Forelimb muscle (tissue), 1 donor: ENCODE results near the gene ABCD3. TPM values are rescaled to one million over a fixed set of nuclear protein-coding genes. Genes with fewer than 3 reads are reported as not detected.

Experiments used
- DNase-seq: peaks from one replicate; pipeline ENCODE4 v3.0.0-alpha.2; 2013; ENCODE audit warnings: low read depth
- polyA plus RNA-seq: library from polyadenylated mRNA; unstranded; fragments of 120-200 nt; gene quantifications from one replicate; pipeline ENCODE4 v1.2.1, GENCODE V29; 2013; ENCODE audit not compliant: insufficient read length

ABCD3 gene
- polyA plus RNA-seq, 1 donor = 22.0 TPM

DNA sequence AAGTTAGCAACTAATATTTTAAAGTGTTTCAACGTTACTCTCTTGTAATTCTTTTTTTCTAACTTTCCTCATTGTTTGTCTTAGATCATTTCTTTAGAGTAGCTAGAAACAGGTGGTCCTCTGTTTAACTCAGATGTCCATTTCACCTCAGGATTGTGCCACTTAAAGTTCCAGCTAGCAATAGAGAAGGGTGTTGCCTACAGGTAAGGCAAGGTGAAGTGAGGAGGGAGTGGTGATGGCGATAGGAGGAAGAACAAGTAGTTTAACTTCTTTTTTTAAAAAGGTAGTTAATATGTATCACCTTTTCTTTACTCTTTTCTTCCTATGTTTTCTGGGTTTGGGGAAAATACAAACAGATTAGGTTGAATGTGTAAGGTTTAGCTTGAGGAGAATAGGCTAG, 44.4 kb downstream of the ABCD3 start:
- DNase-seq = no peak

DNA sequence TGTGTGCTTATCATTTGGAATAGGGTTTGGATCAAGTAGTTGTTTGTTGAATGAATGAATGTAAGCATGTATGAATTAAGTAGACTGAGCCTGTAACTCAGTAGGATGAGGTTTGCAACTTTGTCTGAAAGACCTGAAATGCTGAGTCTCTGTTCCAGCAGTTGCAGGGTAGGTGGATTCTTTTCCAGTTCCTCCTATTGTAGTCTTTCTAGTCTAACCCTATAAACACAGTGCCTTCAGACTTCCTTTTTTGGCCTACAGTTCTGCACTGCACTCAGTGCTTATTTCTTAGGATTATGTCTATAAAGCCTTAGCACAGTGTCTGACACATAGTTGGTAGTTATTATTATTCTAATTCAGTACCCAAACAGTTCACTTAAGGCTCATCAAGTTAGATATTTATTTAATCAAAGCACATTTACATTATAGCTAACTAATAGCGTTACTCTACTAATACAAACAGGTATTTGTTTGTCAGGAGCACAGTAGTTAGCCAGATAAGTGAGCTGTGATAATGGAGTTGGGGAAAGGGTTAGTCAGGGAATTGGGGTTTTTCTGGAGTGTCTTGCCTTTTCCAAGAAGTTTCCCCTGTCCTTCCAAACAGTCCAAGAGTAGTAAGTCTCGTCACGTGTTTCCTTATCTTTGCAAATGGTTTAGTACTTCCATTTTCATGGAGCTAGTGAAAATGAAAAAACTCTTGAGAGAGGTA, 45.0 kb downstream of the ABCD3 start:
- no peak for DNase-seq

DNA sequence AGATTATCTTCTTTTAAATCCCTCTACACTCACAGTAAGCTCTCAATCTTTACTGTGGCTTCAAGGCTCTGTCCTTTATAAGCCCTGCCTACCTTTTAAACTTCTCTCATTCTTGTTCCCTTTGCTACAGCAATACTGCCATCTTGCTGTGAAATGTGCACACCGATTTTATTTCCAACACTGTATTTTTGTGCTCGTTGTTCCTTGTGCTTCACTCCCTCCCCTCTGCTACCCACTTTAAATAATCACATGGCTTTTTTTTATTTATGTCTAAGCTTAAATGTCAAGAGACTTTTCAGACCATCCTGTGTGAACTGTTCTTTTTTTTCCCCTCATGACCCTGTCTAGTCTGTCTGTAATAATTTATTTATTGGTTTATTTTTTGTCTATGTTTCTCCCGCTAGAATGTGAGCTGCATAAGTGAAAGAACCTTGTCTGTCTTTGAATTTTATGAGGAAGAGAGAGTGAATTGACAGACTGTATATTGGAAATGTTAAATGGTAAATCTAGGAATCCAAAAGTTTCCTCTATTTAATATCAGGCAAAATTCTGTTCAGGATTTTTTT, 45.7 kb downstream of the ABCD3 start:
- no peak for DNase-seq

DNA sequence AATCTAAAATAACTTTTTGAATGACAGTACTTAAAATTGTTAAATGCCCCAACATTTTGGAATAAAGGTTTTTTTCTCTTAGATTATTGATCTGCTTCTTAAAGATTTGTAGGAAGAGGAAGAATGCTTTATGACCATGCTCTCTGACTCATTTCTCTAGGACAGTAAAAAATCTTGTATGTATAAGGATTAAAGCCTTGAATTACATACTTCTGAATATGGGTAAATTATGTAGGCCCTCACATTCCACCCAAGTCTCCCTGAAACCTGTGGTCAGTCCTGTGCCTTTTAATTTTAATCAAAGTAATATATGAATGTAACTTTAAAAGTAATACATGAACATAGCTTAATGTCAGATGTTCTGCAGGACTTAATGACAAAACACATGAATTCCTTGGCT, 50.5 kb downstream of the ABCD3 start:
- no peak for DNase-seq

DNA sequence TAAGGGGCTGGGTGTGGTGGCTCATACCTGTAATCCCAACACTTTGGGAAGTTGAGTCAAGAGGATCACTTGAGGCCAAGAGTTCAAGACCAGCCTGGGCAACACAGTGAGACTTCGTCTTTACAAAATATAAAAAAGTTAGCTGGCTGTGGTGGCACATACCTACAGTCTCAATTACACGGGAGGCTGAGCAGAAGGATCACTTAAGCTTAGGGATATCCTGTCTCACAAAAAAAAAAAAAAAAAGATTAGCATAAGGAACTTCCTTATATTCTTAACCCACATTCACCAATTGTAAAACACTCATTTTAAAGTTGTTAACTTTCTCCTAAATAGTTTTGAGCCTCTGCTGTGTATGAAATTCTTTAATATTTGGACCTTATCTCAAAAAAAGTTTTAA, 53.1 kb downstream of the ABCD3 start:
- DNase-seq = no peak

DNA sequence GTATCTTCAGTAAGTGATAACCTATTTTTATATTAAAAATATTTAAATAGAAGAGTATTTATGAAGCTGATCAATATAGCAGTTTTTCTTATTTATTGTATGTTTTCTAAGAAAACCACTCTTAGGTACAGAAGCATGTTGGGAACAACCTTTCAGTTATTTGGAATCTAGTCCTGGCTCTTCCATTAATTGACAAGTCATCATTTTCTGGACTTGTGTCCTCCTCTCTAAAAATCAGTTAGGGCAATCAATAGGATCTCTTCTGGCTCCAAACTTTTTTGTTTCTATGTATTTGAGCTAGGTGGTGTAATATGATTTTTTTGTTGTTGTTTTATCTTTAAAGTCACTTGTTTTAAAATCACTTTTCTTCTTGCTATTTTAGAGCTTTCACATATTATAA, 57.0 kb downstream of the ABCD3 start:
- DNase-seq = no peak

DNA sequence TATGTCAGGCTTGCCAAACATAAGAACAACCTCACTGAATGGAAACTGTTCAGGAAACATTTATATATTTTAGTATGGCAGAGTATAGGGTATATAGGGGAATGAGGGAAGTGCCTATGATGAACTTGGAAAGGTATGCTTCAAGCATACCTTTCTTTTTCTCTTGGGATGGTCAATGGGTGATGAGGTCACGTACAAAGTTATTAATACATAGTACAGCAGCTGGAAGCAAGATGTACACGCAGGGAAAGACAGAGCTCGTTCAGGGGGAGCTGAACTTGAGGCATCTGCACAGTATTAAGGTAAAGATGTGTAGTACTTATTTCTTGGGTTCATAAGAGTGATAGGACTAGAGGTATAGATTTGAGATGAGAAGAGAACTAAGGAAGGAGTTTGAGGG, 61.5 kb downstream of the ABCD3 start:
- DNase-seq = no peak

DNA sequence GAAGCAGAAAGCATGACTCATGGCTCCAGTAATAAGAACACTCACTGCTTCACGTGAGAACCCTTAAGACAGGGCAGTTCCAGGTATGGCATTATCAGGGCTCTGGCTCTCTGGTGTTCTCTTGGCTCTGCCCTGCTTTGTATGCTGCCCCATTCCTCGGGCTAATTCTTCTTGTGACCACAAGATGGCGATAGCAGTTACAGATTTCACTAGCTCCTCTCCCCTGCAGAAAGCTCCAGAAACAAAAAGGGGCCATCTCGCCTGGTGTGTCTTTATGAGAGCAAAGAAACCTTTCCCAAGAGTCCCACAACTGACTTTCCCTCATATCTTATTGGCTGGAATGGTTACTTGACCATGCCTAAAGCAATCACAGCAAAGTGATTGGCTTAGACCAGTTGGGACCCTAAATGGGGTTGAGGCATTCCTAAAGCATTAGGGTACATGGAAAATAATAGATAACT, 63.3 kb downstream of the ABCD3 start:
- peak; percentile 14 for DNase-seq

DNA sequence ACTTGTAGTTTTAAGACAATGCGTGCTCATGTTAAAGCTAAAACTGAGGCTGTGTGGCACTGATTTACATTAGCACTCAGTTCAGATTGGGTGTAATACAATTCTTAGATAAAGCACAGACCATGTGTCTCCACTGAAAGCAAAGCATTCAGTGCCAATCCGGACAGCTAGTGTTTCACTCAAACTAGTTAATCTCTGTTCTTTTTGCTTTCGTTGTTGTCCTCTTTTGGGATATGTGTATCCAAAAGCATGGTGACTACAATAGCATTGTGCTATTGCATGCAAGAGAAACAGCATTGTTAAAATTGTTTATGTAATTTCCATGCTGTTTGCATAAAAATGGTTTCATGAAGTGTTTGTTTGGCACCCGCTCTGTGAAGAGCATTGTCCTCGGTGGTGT, 68.8 kb downstream of the ABCD3 start:
- DNase-seq = no peak

DNA sequence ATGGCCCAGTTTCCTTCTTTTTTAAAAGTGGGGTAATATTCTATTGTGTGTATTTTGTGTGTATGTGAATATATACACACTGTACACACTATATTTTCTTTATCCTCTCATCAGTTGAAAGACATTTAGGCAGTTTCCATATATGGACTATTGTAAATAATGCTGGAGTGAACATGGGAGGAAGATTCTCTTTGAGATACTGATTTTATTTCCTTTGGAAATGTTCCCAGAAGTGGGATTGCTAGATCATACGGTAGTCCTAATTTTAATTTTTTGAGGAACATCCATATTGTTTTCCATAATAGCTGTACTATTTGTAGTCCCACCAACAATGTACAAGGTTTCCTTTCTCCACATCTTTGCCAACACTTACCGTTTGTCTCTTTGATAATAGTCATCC, 72.4 kb downstream of the ABCD3 start:
- DNase-seq = no peak

DNA sequence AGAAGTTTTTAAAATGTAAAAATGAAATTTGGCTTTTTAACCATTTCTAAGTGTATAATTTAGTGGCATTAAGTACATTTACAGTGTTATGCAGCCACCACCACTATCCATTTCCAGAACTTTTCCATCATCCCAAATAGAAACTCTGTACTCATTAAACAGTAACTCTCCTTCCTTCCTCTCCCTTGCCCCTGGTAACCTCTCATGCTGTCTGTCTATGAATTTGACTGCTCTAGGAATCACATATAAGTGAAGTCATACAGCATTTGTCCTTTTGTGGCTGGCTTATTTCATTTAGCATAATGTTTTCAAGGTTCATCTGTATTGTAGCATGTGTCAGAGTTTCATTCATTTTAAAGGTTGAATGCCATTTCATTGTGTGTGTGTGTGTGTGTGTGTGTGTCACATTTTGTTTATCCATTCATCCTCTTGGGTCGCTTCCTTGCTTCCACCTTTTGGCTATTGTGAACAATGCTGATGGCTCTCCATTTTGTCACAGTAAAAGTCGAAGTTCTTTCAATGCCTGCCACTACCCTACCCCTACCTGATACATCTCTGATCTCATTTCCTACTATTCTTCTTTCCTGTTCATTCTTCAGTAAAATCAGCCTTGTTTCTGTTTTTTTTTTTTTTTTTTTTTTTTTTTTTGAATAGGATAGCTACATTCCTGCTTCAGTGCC, 78.0 kb downstream of the ABCD3 start:
- no peak for DNase-seq

DNA sequence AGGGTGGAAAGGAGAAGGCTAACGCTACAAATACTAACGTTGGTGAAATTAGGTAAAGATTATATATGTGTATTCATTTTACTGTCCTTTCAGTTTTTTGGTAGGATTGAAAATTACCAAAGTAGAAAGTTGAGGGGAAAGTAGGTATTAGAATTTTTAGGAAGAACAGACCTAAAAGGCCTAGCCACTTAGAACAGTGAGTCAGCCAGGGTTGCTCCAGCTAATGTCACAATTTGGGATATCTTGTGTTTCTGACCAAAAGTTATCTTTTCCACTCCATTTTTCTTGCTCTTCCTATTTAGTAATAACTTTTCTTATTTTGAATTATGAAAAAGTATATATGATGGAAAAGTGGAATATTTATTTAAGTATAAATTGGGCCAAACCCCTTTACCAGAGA, 83.2 kb downstream of the ABCD3 start:
- DNase-seq = no peak

DNA sequence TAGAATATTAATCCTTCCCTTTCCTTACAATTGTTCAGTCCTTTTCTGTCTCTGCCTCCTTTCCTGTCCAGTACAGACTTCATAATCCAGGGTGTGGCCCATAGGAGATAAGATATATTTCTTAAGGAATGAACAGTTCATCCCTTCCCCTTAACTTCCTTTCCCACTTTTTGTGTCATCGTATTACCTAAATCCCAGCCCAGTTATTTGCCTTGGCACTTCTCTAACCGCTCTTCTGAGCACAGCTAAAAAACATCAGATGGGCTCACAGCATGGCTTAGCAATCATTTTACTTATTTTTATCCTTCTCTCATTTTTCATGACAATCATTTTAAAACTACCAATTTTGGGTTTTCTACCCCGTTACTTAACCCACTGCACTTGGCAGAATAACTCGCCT, 83.7 kb downstream of the ABCD3 start:
- DNase-seq = no peak

DNA sequence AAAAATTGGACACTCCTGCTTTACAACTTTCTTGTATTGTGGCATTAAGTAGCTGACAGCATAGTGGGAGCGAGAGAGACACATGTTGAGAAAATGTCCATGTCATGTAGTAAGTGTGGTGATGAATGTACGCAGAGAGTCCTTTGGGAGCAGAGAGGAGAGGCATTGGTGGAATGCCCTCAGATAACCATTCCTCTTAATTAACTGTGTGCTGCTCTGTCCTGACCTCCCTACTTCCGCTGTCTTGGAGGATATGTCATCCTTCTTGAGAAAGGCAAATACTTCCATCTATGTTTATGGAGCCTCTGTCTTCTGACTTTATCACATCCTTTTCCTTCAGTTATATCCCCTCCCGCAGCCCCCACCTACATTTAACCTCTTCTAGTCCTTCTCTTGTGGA, 85.0 kb downstream of the ABCD3 start:
- DNase-seq = no peak

DNA sequence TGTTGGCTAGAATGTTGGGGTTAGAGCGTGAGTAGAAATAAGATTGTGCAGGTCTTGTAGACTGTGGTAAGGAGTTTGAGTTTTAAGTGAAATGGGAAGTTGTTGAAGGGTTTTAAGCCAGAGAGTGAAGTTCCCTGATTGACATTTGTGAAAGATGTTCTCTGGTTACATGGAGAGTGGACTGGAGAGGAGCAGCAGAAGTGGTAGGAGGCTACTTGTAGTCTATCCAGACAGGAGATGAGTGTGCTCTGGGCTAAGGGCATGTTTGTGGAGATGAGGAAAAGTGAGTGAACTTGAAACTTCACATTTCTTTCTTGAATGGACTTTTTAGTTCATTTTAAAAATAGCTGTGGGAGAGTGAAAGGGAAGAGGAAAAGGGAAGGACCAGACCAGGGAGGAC, 86.4 kb downstream of the ABCD3 start:
- DNase-seq = no peak

DNA sequence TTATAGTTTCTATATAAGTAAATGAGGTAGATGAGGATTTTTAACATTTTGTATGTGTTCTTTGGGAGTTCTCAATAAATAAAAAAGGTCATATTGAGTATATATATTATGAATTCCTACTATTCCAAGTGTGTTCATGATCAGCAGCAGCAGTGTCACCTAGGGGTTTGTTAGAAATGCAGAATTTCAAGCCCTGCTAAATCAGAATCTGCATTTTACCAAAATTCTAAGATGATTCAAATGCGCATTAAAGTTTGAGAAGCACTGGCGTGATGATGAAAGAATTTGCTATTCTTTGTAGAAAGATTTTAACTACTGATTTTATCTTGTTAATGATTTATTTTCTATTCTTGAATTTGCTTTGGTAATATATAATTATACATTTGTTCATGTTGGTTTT, 94.6 kb downstream of the ABCD3 start:
- DNase-seq = no peak

DNA sequence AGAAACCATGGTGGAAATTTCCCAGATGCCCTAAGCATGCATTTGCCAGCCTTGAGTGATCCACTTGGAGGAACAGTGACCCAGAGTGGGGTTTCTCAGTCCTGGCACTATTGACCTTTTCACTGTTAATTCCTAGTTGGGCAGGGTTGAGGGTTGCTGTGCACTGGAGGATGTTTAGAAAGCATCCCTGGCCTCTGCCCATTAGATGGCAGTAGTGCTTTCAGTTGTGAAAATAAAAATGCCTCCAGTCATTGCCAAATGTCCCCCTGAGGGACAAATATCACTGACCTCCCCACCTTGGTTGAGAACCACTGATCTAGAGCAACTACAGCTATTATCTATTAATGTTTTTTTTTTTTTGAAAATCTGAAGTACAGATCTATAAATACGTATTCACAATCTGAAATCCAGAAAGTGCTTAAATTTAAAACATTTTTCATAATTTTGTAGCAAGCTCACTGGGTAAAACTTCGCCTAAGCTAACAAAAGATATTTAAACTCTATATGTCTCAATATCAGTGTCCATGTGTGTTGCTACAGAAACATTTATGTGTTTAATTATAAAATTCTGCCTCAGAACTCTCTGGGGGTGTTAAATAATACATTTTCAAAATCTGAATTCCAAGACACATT, 96.0 kb downstream of the ABCD3 start:
- no peak for DNase-seq

DNA sequence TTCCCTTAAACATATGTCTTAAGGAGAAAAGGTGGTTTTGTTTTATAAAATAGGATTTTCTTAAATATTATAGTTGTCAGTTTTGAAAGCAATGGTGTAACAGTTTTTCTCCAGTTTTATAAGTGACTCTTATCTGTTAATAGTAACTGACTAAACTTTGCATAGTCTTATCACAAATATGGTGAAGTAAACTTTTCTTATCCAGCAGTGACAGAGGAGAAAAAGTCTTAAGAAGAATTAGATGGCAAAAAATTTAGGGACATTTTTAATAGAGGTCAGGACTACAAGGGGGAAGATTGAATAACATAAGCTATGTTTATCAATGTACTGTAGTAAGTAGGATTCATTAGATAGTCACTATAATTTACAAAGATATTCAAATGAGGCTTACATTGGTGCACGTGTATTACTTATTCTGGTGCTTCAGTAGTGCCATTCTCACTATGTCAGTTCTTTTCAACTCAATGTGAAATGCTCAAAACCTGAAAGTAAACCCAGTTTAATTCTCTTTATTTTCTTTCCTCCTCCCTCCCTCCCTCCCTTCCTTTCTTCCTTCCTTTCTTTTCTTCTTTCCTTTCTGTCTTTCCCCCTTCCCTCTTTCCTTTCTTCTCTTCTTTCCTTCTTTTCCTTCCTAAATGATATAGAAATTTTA, 97.2 kb downstream of the ABCD3 start:
- no peak for DNase-seq

DNA sequence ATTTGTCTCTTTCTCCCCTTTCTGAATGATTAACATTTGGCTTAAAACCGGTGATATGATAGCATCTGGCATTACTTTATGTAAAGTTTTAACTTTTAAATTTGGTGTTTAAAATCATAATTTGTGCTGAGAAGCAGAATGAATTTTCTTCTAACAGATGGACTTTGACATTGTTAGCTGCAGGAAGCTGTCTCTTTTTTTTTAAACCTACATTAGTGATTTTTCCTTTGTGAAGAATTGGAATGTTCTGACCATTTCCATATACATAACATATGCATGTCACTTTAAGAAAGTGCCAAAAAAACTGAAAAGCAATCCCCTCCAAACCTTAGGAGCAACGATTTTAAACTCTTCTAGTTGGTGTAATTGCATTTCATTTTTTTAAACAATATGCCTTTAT, 101.2 kb downstream of the ABCD3 start:
- no peak for DNase-seq

DNA sequence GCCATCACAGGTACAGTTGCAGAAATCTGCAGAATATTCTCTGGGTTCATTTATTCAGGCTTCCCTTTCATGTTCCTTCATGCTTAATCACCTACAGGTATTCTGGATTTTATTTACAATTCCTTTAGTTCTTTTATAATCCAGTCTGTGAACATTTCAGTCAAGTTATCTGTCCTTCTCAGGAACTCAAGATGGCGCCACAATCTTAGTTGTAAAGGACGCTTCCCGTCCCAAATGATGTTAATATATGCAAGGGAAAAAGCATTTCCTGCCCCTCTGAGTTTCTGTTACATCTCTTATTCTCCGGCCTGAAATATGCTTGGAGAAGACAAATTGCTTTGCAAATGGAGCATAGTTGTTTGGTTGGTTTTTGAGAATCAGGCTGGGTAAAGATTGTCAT, 104.1 kb downstream of the ABCD3 start:
- DNase-seq = no peak

DNA sequence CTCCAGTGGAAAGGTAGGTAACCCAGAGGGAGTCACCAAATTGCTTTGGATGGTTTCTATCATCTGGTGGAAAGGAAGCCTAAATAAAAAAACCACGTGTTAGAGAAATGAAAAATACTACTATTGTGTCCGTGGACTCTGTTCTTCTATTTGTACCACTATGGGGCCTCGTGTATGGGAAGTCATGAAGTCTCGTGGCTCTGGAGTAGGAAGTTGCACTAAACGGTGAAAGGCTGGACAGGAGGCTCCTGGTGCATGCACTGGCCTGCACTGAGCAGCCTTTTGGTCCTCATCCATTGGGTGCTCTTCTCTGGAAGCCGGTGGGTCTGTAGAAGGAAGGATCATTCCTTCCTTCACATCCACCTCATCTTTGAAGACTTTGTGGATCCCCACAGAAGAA, 106.3 kb downstream of the ABCD3 start:
- DNase-seq = no peak
